Esophagus muscularis mucosa (tissue), 4 donors: ENCODE data around the gene SPOUT1. TPM values are rescaled to one million over a fixed set of nuclear protein-coding genes. Genes with fewer than 3 reads are reported as not detected.

Experiments used
- DNase-seq: peaks from one replicate; pipeline ENCODE4 v3.0.0-alpha.2; 2017; ENCODE audit errors: extremely low spot score
- H3K27ac ChIP-seq, 4 donors: fragments of 200-600 bp; sonication (generic); replicated peaks in 1 of 4; 1 replicate in 3 of 4; 2 replicates in 1 of 4; pipeline ENCODE4 v1.5.1; 2016 to 2019; ENCODE audit warnings: mild to moderate bottlenecking in 1 of 4
- H3K27me3 ChIP-seq, 4 donors: fragments of 200-600 bp; sonication (generic); one replicate each; pipeline versions ENCODE4 v1.5.1 to v1.6.0; 2016 to 2019
- H3K36me3 ChIP-seq, 4 donors: fragments of 200-600 bp; sonication (generic); one replicate each; pipeline ENCODE4 v1.5.1; 2016 to 2019
- H3K4me1 ChIP-seq, 4 donors: fragments of 200-600 bp; sonication (generic); one replicate each; pipeline ENCODE4 v1.5.1; 2016 to 2019
- H3K4me3 ChIP-seq, 4 donors: fragments of 200-600 bp; sonication (generic); 1 replicate in 2 of 4; 2 replicates in 2 of 4; pipeline ENCODE4 v1.5.1; 2016 to 2019; ENCODE audit warnings: mild to moderate bottlenecking in 4 of 4, moderate library complexity in 1 of 4
- H3K9me3 ChIP-seq, 4 donors: fragments of 200-600 bp; sonication (generic); 1 replicate in 3 of 4; 2 replicates in 1 of 4; pipeline ENCODE4 v1.5.1; 2016 to 2019
- CTCF ChIP-seq, 3 experiments: fragments of 200-600 bp in 2 of 3; fragments of 450-650 bp in 1 of 3; sonication (generic) in 2 of 3; IDR thresholded peaks; one replicate each; pipeline ENCODE4 v1.5.1; 2017 to 2019; ENCODE audit warnings: antibody characterized with exemption in 3 of 3, mild to moderate bottlenecking in 2 of 3, moderate library complexity in 1 of 3
- EP300 ChIP-seq: sonication (generic); formaldehyde crosslinking; IDR thresholded peaks from one replicate; pipeline ENCODE4 v1.6.1; 2017; ENCODE audit warnings: antibody characterized with exemption
- POLR2A ChIP-seq: fragments of 450-650 bp; IDR thresholded peaks from one replicate; pipeline ENCODE4 v1.6.1; 2017; ENCODE audit warnings: antibody characterized with exemption, moderate library complexity, mild to moderate bottlenecking, low read depth
- POLR2AphosphoS5 ChIP-seq, 2 donors: sonication (generic); formaldehyde crosslinking; IDR thresholded peaks; one replicate each; pipeline ENCODE4 v1.6.1; 2017; ENCODE audit warnings: antibody characterized with exemption in 2 of 2
- WGBS: methylation state at CpG from one replicate; pipeline ENCODE4 v1.1.5; 2018; 5-methylcytosine and 5-hydroxymethylcytosine counted together
- intact Hi-C: fragments of 100-400 bp; cut with DNase I; formaldehyde crosslinking; loops from one replicate; pipeline ENCODE4 v1.15.1; 2023
- total RNA-seq, 4 donors: library from RNA; depleted of rRNA; stranded (reverse); fragments of >200 nt; gene quantifications; one replicate each; pipeline versions ENCODE4 v1.1.0 to v1.2.1, GENCODE V29; 2016

The SPOUT1 gene
- total RNA-seq, 4 donors from 2014 or later: 15.3 to 36.5 (median 19.8) TPM

- Histone ChIP-seq H3K27me3 (no peaks in the 10 kb centered on the region), H3K36me3 (peaks cover 19 to 73% (median 68%) of the 10 kb centered on the region in 4 donors), H3K4me1 (peaks cover 13 to 22% (median 18%) of the 10 kb centered on the region in 4 donors), H3K9me3 (no peaks in the 10 kb centered on the region), H3K4me3 (no peak overlapping the region), H3K27ac (no peak overlapping the region)
- no peak for TF ChIP-seq CTCF (IDR thresholded peaks at IDR 0.05)
- no peak for TF ChIP-seq EP300
- TF ChIP-seq POLR2AphosphoS5 (IDR thresholded peaks at IDR 0.05): no peak
- TF ChIP-seq POLR2A: no peak
- no peak for DNase-seq
- intact Hi-C loops: no loop called here
- WGBS: 85% methylated on average over 4 of the region's 22 CpGs
Observed at GRCh38 chr9:128822407-128823042, 7.1 kb downstream of the SPOUT1 start.

- WGBS: 95% methylated on average over 8 of the region's 16 CpGs
- Histone ChIP-seq H3K4me1 (peaks cover 13 to 22% (median 17%) of the 10 kb centered on the region in 4 donors), H3K9me3 (no peaks in the 10 kb centered on the region), H3K27ac (no peak overlapping the region), H3K36me3 (peaks cover 19 to 66% (median 62%) of the 10 kb centered on the region in 4 donors), H3K27me3 (no peaks in the 10 kb centered on the region), H3K4me3 (no peak overlapping the region)
- intact Hi-C loops: no loop called here
- no peak for TF ChIP-seq POLR2AphosphoS5 (IDR thresholded peaks at IDR 0.05)
- TF ChIP-seq POLR2A: no peak
- TF ChIP-seq EP300: no peak
- TF ChIP-seq CTCF (IDR thresholded peaks at IDR 0.05): no peak
- no peak for DNase-seq
Observed at GRCh38 chr9:128821584-128822406, 7.8 kb downstream of the SPOUT1 start.

GRCh38 chr9:128820665-128821583 lies 8.7 kb downstream of the SPOUT1 start:
- TF ChIP-seq CTCF (IDR thresholded peaks at IDR 0.05) (no peak), POLR2AphosphoS5 (IDR thresholded peaks at IDR 0.05) (no peak), POLR2A (no peak), EP300 (no peak)
- no peaks in the 10 kb centered on the region for H3K9me3 ChIP-seq
- no peaks in the 10 kb centered on the region for H3K27me3 ChIP-seq
- peaks cover 12 to 57% (median 53%) of the 10 kb centered on the region in 4 donors for H3K36me3 ChIP-seq
- H3K27ac ChIP-seq: no peak overlapping the region
- DNase-seq: no peak
- intact Hi-C loops: no loop called here
- no peak overlapping the region for H3K4me3 ChIP-seq
- 88% methylated on average over 20 of the region's 24 CpGs for WGBS
- H3K4me1 ChIP-seq: peaks cover 13 to 22% (median 17%) of the 10 kb centered on the region in 4 donors

- no peaks in the 10 kb centered on the region for H3K9me3 ChIP-seq
- H3K27ac ChIP-seq: peak overlapping the region; percentile 87 to 94 (median 91)
- H3K4me3 ChIP-seq: peak overlapping the region; percentile 62 to 88 (median 80)
- no peaks in the 10 kb centered on the region for H3K27me3 ChIP-seq
- no peak for DNase-seq
- intact Hi-C loops: no loop called here
- peaks cover 9 to 48% (median 44%) of the 10 kb centered on the region in 4 donors for H3K36me3 ChIP-seq
- peaks cover 13 to 22% (median 17%) of the 10 kb centered on the region in 4 donors for H3K4me1 ChIP-seq
- WGBS: 69% methylated on average over 14 of the region's 18 CpGs
- TF ChIP-seq EP300: no peak
- peak; percentile 52 to 58 for TF ChIP-seq POLR2AphosphoS5 (IDR thresholded peaks at IDR 0.05)
- TF ChIP-seq CTCF (IDR thresholded peaks at IDR 0.05): no peak
- no peak for TF ChIP-seq POLR2A
Observed at GRCh38 chr9:128819716-128820664, 9.6 kb downstream of the SPOUT1 start.
